Measurements from ENCODE around the gene SRM.

- peak; percentile 98 to 99 for TF ChIP-seq CTCF (conservative IDR thresholded peaks at IDR 0.05 in 1 of 2, IDR thresholded peaks at IDR 0.05 in 1 of 2; ENCODE audit: low read depth in 1 of 2, low read length in 2 of 2)
- TF ChIP-seq EZH2 (IDR thresholded peaks at IDR 0.05; ENCODE audit: low read length, missing control alignments) = no peak
Observed at GRCh38 chr1:11037740-11038182, 22.1 kb downstream of the SRM start.

Measured in fibroblast of lung (primary cell).